Superior temporal gyrus (tissue), 1 donor: Measurements from ENCODE around the gene GLRA1.

Experiments
- DNase-seq: peaks from one replicate; pipeline ENCODE4 v3.0.0-alpha.2; 2016; ENCODE audit errors: extremely low spot score

GLRA1 gene

GRCh38 chr5:151775025-151775606 lies 149.5 kb downstream of the GLRA1 start:
- no peak for DNase-seq

- DNase-seq, result no peak
Observed at GRCh38 chr5:151773951-151774350, 150.7 kb downstream of the GLRA1 start.

GRCh38 chr5:151772846-151773561 lies 151.6 kb downstream of the GLRA1 start:
- peak; percentile 40 for DNase-seq
